Gastroesophageal sphincter (tissue), 4 donors: ENCODE results near the gene WDR5. TPM values are rescaled to one million over a fixed set of nuclear protein-coding genes. Genes with fewer than 3 reads are reported as not detected.

Source experiments
- ATAC-seq: fragments of 150-250 bp; one replicate; pipeline ENCODE4 v1.9.1; 2016; ENCODE audit warnings: mild to moderate bottlenecking, moderate library complexity
- H3K27ac ChIP-seq, 4 donors: fragments of 200-600 bp; sonication (generic) in 3 of 4; 1 replicate in 3 of 4; 2 replicates in 1 of 4; pipeline ENCODE4 v1.5.1; 2016 to 2019
- H3K27me3 ChIP-seq: fragments of 200-600 bp; sonication (generic); one replicate; pipeline ENCODE4 v1.5.1; 2019
- H3K36me3 ChIP-seq, 2 donors: fragments of 200-600 bp; sonication (generic); one replicate each; pipeline ENCODE4 v1.5.1; 2019; ENCODE audit warnings: control low read depth in 1 of 2
- H3K4me1 ChIP-seq, 3 donors: fragments of 200-600 bp; sonication (generic); 1 replicate in 2 of 3; 2 replicates in 1 of 3; pipeline ENCODE4 v1.5.1; 2016 to 2019; ENCODE audit warnings: control low read depth in 2 of 3
- H3K4me3 ChIP-seq, 2 donors: fragments of 200-600 bp; sonication (generic); one replicate each; pipeline ENCODE4 v1.5.1; 2019; ENCODE audit warnings: mild to moderate bottlenecking in 1 of 2, moderate library complexity in 1 of 2
- H3K9me3 ChIP-seq, 3 donors: fragments of 200-600 bp; sonication (generic); one replicate each; pipeline ENCODE4 v1.5.1; 2017 to 2019; ENCODE audit warnings: control low read depth in 2 of 3
- CTCF ChIP-seq, 4 experiments: fragments of 200-600 bp in 2 of 4; fragments of 450-650 bp in 2 of 4; sonication (generic) in 1 of 4; IDR thresholded peaks; one replicate each; pipeline ENCODE4 v1.5.1; 2017 to 2019; ENCODE audit warnings: antibody characterized with exemption in 4 of 4, mild to moderate bottlenecking in 2 of 4, moderate library complexity in 2 of 4
- EP300 ChIP-seq: sonication (generic); formaldehyde crosslinking; IDR thresholded peaks from one replicate; pipeline ENCODE4 v1.6.1; 2017; ENCODE audit warnings: antibody characterized with exemption, mild to moderate bottlenecking
- POLR2A ChIP-seq, 2 donors: fragments of 450-650 bp; IDR thresholded peaks; one replicate each; pipeline ENCODE4 v1.6.1; 2017; ENCODE audit warnings: antibody characterized with exemption in 2 of 2, mild to moderate bottlenecking in 2 of 2, moderate library complexity in 1 of 2
- POLR2AphosphoS5 ChIP-seq: sonication (generic); formaldehyde crosslinking; IDR thresholded peaks from one replicate; pipeline ENCODE4 v1.6.1; 2017; ENCODE audit warnings: antibody characterized with exemption
- WGBS, 2 donors: methylation state at CpG; one replicate each; pipeline ENCODE4 v1.1.5; 2018; ENCODE audit warnings: low coverage in 1 of 2; 5-methylcytosine and 5-hydroxymethylcytosine counted together
- total RNA-seq, 4 donors: library from RNA; depleted of rRNA; stranded (reverse); fragments of >200 nt; gene quantifications; one replicate each; pipeline ENCODE4 v1.1.0, GENCODE V29; 2016

WDR5 gene
- total RNA-seq, 4 donors from 2014 or later, result 16.4 to 30.2 (median 24.8) TPM

- no peak for TF ChIP-seq POLR2A (IDR thresholded peaks at IDR 0.05)
- TF ChIP-seq POLR2AphosphoS5, result no peak
- TF ChIP-seq EP300, result no peak
- TF ChIP-seq CTCF (IDR thresholded peaks at IDR 0.05), result no peak
- Histone ChIP-seq H3K27me3 (no peaks in the 10 kb centered on the region), H3K36me3 (no peaks in the 10 kb centered on the region), H3K4me3 (no peak overlapping the region), H3K9me3 (no peaks in the 10 kb centered on the region), H3K27ac (no peak overlapping the region), H3K4me1 (no peaks in the 10 kb centered on the region)
- no peak for ATAC-seq
- 47 to 69% methylated on average over 4 to 6 of the region's 6 CpGs for WGBS, 2 donors
Measured at GRCh38 chr9:134195558-134195957, 59.7 kb downstream of the WDR5 start.

- H3K4me3 ChIP-seq, result no peak overlapping the region
- TF ChIP-seq POLR2AphosphoS5, result no peak
- no peak for TF ChIP-seq EP300
- TF ChIP-seq CTCF (IDR thresholded peaks at IDR 0.05), result no peak
- no peak for ATAC-seq
- no peaks in the 10 kb centered on the region for H3K36me3 ChIP-seq
- H3K9me3 ChIP-seq, result peaks cover 0 to 13% (median 0%) of the 10 kb centered on the region in 3 donors
- no peak overlapping the region for H3K27ac ChIP-seq
- H3K4me1 ChIP-seq, result no peaks in the 10 kb centered on the region
- no peaks in the 10 kb centered on the region for H3K27me3 ChIP-seq
- 40 to 80% methylated on average over 2 to 6 of the region's 6 CpGs for WGBS, 2 donors
Measured at GRCh38 chr9:134196911-134197310, 61.0 kb downstream of the WDR5 start.

GRCh38 chr9:134198791-134199190 is 62.9 kb downstream of the WDR5 start:
- no peak overlapping the region for H3K4me3 ChIP-seq
- no peaks in the 10 kb centered on the region for H3K36me3 ChIP-seq
- TF ChIP-seq POLR2AphosphoS5, result no peak
- TF ChIP-seq EP300, result no peak
- no peak for TF ChIP-seq POLR2A (IDR thresholded peaks at IDR 0.05)
- no peak for TF ChIP-seq CTCF (IDR thresholded peaks at IDR 0.05)
- no peak for ATAC-seq
- H3K9me3 ChIP-seq, result peaks cover 0 to 29% (median 0%) of the 10 kb centered on the region in 3 donors
- no peaks in the 10 kb centered on the region for H3K4me1 ChIP-seq
- H3K27me3 ChIP-seq, result no peaks in the 10 kb centered on the region
- 87 to 91% methylated on average over 3 of the region's 3 CpGs for WGBS, 2 donors
- no peak overlapping the region for H3K27ac ChIP-seq

- ATAC-seq, result no peak
- WGBS, 2 donors, result 0 to 40% methylated on average over 1 of the region's 1 CpG
- Histone ChIP-seq H3K4me3 (no peak overlapping the region), H3K36me3 (no peaks in the 10 kb centered on the region), H3K4me1 (peaks cover 0 to 12% (median 6%) of the 10 kb centered on the region in 3 donors), H3K27ac (no peak overlapping the region), H3K27me3 (no peaks in the 10 kb centered on the region), H3K9me3 (peaks cover 0 to 34% (median 0%) of the 10 kb centered on the region in 3 donors)
- TF ChIP-seq POLR2AphosphoS5 (no peak), POLR2A (IDR thresholded peaks at IDR 0.05) (no peak), EP300 (no peak), CTCF (IDR thresholded peaks at IDR 0.05) (no peak)
Measured at GRCh38 chr9:134200730-134201129, 64.8 kb downstream of the WDR5 start.

GRCh38 chr9:134203224-134203623 is 67.3 kb downstream of the WDR5 start:
- H3K9me3 ChIP-seq, result peaks cover 0 to 34% (median 0%) of the 10 kb centered on the region in 3 donors
- H3K27me3 ChIP-seq, result no peaks in the 10 kb centered on the region
- H3K27ac ChIP-seq, result no peak overlapping the region
- TF ChIP-seq CTCF (IDR thresholded peaks at IDR 0.05) (no peak), POLR2AphosphoS5 (no peak), POLR2A (IDR thresholded peaks at IDR 0.05) (no peak), EP300 (no peak)
- no peak overlapping the region for H3K4me3 ChIP-seq
- WGBS, 2 donors, result 79 to 88% methylated on average over 2 of the region's 2 CpGs
- peaks cover 0 to 24% (median 6%) of the 10 kb centered on the region in 3 donors for H3K4me1 ChIP-seq
- ATAC-seq, result no peak
- H3K36me3 ChIP-seq, result no peaks in the 10 kb centered on the region
